Measurements from ENCODE around the gene HRH3. TPM values are rescaled to one million over a fixed set of nuclear protein-coding genes. Genes with fewer than 3 reads are reported as not detected.

The HRH3 gene
- total RNA-seq, 4 donors from 2014 or later, result not detected

DNA sequence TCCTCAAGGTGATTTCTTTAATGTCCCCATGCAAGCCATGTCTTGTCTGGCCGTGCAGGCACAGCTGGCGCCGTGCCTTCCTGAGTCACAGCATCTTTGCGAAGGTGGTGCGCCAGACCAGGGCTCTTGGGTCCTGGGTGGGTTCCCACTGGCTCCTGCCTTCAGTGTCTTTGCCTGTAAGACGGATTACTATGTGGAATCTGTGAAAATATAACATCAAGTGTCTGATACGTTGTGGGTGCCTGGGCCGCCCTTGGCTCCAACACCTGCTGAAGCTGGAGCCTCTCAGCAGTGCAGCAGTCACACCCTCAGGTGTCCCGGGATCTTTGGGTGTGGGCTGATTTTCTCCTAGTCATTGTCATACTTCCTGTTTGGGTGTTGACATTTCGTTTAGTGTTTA lies 21.4 kb upstream of the HRH3 start:
- no peak for DNase-seq
- intact Hi-C loops (cut with DNase I), result no loop called here

DNA sequence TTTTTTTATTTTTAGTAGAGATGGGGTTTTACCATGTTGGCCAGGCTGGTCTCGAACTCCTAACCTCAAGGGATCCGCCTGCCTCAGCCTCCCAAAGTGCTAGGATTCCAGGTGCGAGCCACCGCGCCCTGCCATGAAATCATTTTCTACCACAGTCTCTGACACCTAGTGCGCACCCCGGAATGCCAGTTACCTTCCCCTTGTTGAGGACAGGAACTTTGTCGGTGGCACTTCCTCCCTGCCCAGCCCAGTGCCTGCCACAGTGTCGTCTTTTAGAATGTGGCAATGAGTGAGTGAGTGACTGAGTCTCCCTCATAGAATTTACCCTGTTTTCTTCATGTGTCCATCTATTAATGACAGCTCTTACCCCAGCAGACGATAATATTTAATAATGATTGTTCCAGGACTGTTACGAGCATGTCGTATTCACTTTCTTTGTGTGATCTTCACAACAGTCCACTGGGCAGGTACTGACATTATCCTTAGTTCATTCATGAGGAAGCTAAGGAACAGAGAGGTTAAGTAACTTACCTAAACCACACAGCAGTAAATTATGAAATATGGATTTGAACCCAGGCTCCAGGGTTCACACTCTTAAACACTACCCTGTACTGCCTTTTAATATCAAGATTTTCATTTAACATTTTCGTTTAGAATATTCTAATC lies 20.1 kb upstream of the HRH3 start:
- H3K4me1 ChIP-seq, result peaks cover 38 to 73% (median 39%) of the 10 kb centered on the region in 3 donors

More for the DNA sequence above, 21.4 kb upstream of the HRH3 start:
- H3K27me3 ChIP-seq, result no peaks in the 10 kb centered on the region
- H3K4me3 ChIP-seq, result peak overlapping the region in 3 of 4 donors; percentile 2 to 12 (median 8)
- WGBS, 2 donors, result 58 to 69% methylated on average over 8 to 9 of the region's 10 CpGs
- peaks cover 38 to 86% (median 46%) of the 10 kb centered on the region in 3 donors for H3K4me1 ChIP-seq
- TF ChIP-seq, protein P1, sequence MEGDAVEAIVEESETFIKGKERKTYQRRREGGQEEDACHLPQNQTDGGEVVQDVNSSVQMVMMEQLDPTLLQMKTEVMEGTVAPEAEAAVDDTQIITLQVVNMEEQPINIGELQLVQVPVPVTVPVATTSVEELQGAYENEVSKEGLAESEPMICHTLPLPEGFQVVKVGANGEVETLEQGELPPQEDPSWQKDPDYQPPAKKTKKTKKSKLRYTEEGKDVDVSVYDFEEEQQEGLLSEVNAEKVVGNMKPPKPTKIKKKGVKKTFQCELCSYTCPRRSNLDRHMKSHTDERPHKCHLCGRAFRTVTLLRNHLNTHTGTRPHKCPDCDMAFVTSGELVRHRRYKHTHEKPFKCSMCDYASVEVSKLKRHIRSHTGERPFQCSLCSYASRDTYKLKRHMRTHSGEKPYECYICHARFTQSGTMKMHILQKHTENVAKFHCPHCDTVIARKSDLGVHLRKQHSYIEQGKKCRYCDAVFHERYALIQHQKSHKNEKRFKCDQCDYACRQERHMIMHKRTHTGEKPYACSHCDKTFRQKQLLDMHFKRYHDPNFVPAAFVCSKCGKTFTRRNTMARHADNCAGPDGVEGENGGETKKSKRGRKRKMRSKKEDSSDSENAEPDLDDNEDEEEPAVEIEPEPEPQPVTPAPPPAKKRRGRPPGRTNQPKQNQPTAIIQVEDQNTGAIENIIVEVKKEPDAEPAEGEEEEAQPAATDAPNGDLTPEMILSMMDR (IDR thresholded peaks at IDR 0.05), result no peak
- TF ChIP-seq POLR2A (IDR thresholded peaks at IDR 0.05), result no peak
- no peaks in the 10 kb centered on the region for H3K9me3 ChIP-seq
- peak overlapping the region; percentile 53 to 99 (median 97) for H3K27ac ChIP-seq
- peaks cover 0 to 43% (median 0%) of the 10 kb centered on the region in 3 donors for H3K36me3 ChIP-seq

DNA sequence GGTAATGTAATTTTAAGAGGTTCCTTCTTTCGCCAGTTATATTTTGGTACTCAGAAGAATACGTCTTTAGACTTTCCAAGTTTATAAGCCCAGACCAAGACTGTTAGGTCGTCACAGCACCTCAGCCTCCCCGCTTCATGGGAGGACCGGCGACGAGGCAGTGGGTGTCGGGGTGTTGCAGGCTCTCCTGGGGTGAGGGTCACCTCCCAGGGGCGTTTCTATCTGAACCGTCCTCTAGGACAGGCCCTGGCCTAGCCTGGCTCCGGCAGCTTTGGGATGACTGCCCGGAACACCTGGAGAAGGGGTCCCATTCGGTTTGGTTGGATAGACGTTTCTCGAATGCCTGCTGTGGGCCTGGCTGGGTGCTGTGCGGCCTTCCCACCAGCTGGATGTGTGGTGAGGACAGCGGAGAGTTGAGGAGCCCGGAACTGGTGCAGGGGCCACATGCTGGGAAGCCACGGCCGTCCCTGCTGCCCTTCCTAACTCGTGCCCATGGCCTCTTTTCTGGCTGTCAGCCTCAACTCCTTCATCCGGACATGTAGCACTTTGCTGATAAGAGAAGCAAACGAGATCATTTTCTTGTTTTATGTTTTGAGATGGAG lies 19.3 kb upstream of the HRH3 start:
- peaks cover 0 to 25% (median 0%) of the 10 kb centered on the region in 3 donors for H3K36me3 ChIP-seq
- no peak for DNase-seq
- H3K4me1 ChIP-seq, result peaks cover 38 to 68% (median 39%) of the 10 kb centered on the region in 3 donors
- no peaks in the 10 kb centered on the region for H3K9me3 ChIP-seq
- intact Hi-C loops (cut with DNase I), result no loop called here
- TF ChIP-seq, protein P1 (IDR thresholded peaks at IDR 0.05), result no peak
- TF ChIP-seq POLR2A (IDR thresholded peaks at IDR 0.05), result no peak
- H3K4me3 ChIP-seq, result peak overlapping the region; percentile 80 to 91 (median 90)
- peaks cover 0 to 2% (median 0%) of the 10 kb centered on the region in 4 donors for H3K27me3 ChIP-seq
- 28 to 44% methylated on average over 7 to 13 of the region's 23 CpGs for WGBS, 2 donors
- H3K27ac ChIP-seq, result peak overlapping the region; percentile 90 to 99 (median 97)

More for the DNA sequence above, 20.1 kb upstream of the HRH3 start:
- intact Hi-C loops (cut with DNase I), result no loop called here
- Histone ChIP-seq H3K27ac (peak overlapping the region; percentile 34 to 99 (median 97)), H3K27me3 (no peaks in the 10 kb centered on the region), H3K9me3 (no peaks in the 10 kb centered on the region), H3K4me3 (peak overlapping the region; percentile 80 to 91 (median 90)), H3K36me3 (peaks cover 0 to 33% (median 0%) of the 10 kb centered on the region in 3 donors)
- 81 to 84% methylated on average over 10 to 13 of the region's 13 CpGs for WGBS, 2 donors
- TF ChIP-seq, protein P1 (IDR thresholded peaks at IDR 0.05), result no peak
- TF ChIP-seq POLR2A (IDR thresholded peaks at IDR 0.05), result no peak
- DNase-seq, result no peak

DNA sequence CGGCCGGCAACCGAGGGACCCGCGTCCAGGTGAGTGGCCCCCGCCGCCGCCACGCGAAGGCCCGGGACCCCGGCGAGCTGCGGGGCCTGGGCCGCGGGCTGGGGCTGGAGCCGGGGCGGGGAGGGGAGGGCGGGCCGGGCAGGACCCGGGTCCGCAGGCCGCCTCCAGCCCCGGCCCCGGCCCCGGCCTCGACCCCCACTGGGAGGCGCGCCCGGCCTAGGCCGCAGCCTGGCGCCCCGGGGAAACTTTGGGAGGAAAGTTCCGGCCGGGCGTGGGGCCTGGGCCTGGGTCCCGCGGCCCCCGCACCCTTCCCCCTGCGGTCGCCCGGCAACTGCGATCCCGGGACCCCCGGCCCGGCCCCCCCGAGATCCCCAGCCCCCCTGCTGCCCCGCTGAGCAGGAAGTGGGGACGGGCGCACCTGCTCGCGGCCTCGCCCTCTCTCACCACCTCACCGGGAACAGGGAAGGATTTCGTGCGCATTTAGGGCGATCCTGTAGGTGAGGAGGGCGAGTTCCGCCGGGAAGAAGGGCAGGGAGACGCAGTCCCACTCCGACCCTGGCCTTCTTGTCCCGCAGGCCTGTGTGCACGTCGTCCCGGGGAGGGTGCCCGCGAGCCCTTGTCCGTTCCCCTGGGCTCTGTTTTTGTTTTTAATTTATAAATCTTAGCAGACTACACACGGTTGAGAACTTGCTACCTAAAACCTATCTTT lies 18.6 kb upstream of the HRH3 start:
- Histone ChIP-seq H3K4me3 (peak overlapping the region; percentile 80 to 91 (median 90)), H3K27me3 (peaks cover 0 to 7% (median 0%) of the 10 kb centered on the region in 4 donors), H3K9me3 (no peaks in the 10 kb centered on the region), H3K4me1 (peaks cover 39 to 68% (median 39%) of the 10 kb centered on the region in 3 donors), H3K27ac (peak overlapping the region; percentile 90 to 99 (median 97)), H3K36me3 (peaks cover 0 to 19% (median 0%) of the 10 kb centered on the region in 3 donors)
- intact Hi-C loops (cut with DNase I), result no loop called here
- 1 to 2% methylated on average over 8 to 13 of the region's 70 CpGs for WGBS, 2 donors
- peak in 2 of 4 donors; percentile 45 to 67 for TF ChIP-seq POLR2A (IDR thresholded peaks at IDR 0.05)
- TF ChIP-seq, protein P1 (IDR thresholded peaks at IDR 0.05), result no peak
- no peak for DNase-seq

All from esophagus squamous epithelium (tissue), 5 donors.